Body of pancreas (tissue), 4 donors: Measurements from ENCODE around the gene NR5A1. TPM values are rescaled to one million over a fixed set of nuclear protein-coding genes. Genes with fewer than 3 reads are reported as not detected.

Experiments
- ATAC-seq: fragments of 150-250 bp; one replicate; pipeline ENCODE4 v1.9.1; 2016
- DNase-seq, 4 donors: peaks; one replicate each; pipeline ENCODE4 v3.0.0-alpha.2; 2019
- H3K27ac ChIP-seq, 4 donors: fragments of 200-600 bp; sonication (generic); 1 replicate in 3 of 4; 2 replicates in 1 of 4; pipeline versions ENCODE4 v1.5.1 to v1.6.1; 2016 to 2019; ENCODE audit warnings: mild to moderate bottlenecking in 1 of 4, mixed read lengths in 1 of 4, moderate library complexity in 1 of 4
- H3K27me3 ChIP-seq, 2 donors: fragments of 200-600 bp; sonication (generic); one replicate each; pipeline ENCODE4 v1.6.0; 2016; ENCODE audit warnings: mild to moderate bottlenecking in 1 of 2
- H3K36me3 ChIP-seq, 2 donors: fragments of 200-600 bp; sonication (generic); replicated peaks in 1 of 2; 2 replicates each; pipeline ENCODE4 v1.5.1; 2016; ENCODE audit warnings: low read depth in 2 of 2; ENCODE audit not compliant: insufficient read depth in 1 of 2
- H3K4me1 ChIP-seq: fragments of 200-600 bp; sonication (generic); one replicate; pipeline ENCODE4 v1.6.0; 2016
- H3K4me3 ChIP-seq, 2 donors: fragments of 200-600 bp; sonication (generic); 1 replicate in 1 of 2; 2 replicates in 1 of 2; pipeline ENCODE4 v1.5.1; 2016 to 2019
- H3K9me3 ChIP-seq, 3 donors: fragments of 200-600 bp; sonication (generic); 1 replicate in 2 of 3; 2 replicates in 1 of 3; pipeline ENCODE4 v1.5.1; 2016
- POLR2A ChIP-seq, 3 donors: fragments of 450-650 bp; IDR thresholded peaks; one replicate each; pipeline ENCODE4 v1.6.1; 2016; ENCODE audit warnings: antibody characterized with exemption in 3 of 3, mild to moderate bottlenecking in 2 of 3
- WGBS, 2 donors: methylation state at CpG; one replicate each; pipeline ENCODE4 v1.1.5; 2017; 5-methylcytosine and 5-hydroxymethylcytosine counted together
- intact Hi-C: fragments of 100-400 bp; cut with DNase I; formaldehyde crosslinking; loops from one replicate; pipeline ENCODE4 v1.15.1; 2023
- total RNA-seq, 2 donors: library from RNA; depleted of rRNA; stranded (reverse); fragments of >200 nt; gene quantifications; one replicate each; pipeline ENCODE4 v1.1.0, GENCODE V29; 2016
- TF ChIP-seq, protein P1 (sequence below), 7 experiments: fragments of 450-650 bp in 4 of 7; fragments of 200-600 bp in 3 of 7; sonication (generic) in 3 of 7; IDR thresholded peaks; one replicate each; pipeline ENCODE4 v1.5.1; 2016 to 2019; ENCODE audit warnings: antibody characterized with exemption in 7 of 7

NR5A1 gene
- total RNA-seq, 2 donors from 2014 or later: not detected

DNA sequence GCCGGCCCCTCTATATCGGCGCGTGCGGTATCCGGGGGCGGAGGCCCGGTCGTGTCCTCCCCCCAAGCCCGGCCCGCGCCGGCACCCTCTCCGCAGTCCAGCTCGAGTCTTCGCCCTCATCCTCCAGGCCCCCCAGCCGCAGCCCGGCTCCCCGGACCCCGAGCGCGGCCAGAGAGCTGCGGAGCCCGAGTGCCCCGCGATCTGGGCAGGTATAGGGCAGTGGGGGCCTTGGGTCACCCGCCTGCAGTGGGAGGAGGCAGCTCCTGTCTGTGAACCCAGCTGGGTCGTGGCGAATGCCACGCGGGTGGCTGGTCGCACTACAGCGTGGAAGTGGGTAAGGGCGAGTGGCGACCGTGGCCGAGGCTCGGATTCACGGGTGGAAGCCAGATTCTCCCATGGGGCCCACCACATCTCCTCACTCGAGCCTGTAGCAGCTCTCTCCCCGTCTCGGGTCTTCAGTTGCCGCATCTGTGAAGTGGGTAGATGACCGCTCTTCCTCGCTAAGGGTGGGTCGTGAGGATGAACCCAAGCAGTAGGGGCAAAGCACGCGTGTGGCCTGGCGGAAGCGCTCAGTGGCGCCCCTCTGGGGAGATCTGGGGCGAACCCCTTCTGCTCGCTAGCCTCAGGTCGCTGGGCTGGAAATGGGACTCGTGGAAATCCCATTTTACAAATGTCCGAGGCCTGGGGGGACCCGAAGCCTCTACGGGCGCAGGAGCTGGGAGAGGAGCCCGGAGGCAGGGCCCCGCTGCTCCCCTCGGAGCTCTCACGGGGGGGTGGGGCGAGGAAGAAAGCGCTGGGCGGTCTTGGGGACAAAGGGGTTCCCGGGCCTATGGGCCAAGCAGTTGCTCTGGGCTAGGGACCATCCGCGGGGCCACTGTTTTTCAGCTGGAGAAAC is 1.9 kb downstream of the NR5A1 start:
- Histone ChIP-seq H3K36me3 (no peaks in the 10 kb centered on the region), H3K27ac (no peak overlapping the region), H3K4me3 (no peak overlapping the region), H3K9me3 (no peaks in the 10 kb centered on the region), H3K4me1 (peaks cover 19% of the 10 kb centered on the region), H3K27me3 (peaks cover 0 to 20% of the 10 kb centered on the region in 2 donors)
- no peak for ATAC-seq
- intact Hi-C loops: no loop called here
- no peak for DNase-seq
- WGBS, 2 donors: 35 to 62% methylated on average over 15 to 63 of the region's 69 CpGs
- TF ChIP-seq, protein P1, sequence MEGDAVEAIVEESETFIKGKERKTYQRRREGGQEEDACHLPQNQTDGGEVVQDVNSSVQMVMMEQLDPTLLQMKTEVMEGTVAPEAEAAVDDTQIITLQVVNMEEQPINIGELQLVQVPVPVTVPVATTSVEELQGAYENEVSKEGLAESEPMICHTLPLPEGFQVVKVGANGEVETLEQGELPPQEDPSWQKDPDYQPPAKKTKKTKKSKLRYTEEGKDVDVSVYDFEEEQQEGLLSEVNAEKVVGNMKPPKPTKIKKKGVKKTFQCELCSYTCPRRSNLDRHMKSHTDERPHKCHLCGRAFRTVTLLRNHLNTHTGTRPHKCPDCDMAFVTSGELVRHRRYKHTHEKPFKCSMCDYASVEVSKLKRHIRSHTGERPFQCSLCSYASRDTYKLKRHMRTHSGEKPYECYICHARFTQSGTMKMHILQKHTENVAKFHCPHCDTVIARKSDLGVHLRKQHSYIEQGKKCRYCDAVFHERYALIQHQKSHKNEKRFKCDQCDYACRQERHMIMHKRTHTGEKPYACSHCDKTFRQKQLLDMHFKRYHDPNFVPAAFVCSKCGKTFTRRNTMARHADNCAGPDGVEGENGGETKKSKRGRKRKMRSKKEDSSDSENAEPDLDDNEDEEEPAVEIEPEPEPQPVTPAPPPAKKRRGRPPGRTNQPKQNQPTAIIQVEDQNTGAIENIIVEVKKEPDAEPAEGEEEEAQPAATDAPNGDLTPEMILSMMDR (IDR thresholded peaks at IDR 0.05): no peak
- TF ChIP-seq POLR2A (IDR thresholded peaks at IDR 0.05): no peak

DNA sequence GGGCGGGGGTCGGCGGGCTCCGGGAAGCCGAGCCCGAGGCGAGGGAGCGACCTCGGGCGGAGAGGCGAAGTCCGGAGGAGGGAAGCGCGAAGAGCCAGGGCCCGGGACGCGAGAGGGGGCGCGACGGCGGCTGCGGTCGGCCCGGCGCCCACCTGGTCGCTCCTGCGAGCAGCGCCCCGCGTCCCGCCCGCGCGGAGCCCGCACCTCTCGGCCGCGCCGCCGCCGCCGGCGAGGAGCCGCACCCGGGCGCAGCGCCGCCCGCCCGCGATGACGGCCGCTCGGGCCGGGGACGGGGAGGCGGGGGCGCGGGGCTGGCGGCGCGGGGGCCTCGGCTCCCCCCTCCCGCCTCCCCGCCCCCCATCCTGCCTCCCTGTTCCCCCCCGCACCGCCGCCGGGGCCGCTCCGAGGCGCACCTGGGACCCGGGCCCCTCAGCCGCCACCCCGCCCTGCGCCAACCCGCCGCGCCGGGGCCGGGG is 2.6 kb downstream of the NR5A1 start:
- WGBS, 2 donors: 0% methylated on average over 46 of the region's 81 CpGs; no CpG with 5 or more reads in 1 of the 2 donors
- H3K27me3 ChIP-seq: peaks cover 0 to 20% of the 10 kb centered on the region in 2 donors
- TF ChIP-seq, protein P1 (IDR thresholded peaks at IDR 0.05): no peak
- no peak for TF ChIP-seq POLR2A (IDR thresholded peaks at IDR 0.05)
- DNase-seq: no peak
- H3K36me3 ChIP-seq: no peaks in the 10 kb centered on the region
- no peak overlapping the region for H3K27ac ChIP-seq
- ATAC-seq: no peak
- H3K4me1 ChIP-seq: peaks cover 19% of the 10 kb centered on the region
- intact Hi-C loops: no loop called here
- no peaks in the 10 kb centered on the region for H3K9me3 ChIP-seq
- no peak overlapping the region for H3K4me3 ChIP-seq

DNA sequence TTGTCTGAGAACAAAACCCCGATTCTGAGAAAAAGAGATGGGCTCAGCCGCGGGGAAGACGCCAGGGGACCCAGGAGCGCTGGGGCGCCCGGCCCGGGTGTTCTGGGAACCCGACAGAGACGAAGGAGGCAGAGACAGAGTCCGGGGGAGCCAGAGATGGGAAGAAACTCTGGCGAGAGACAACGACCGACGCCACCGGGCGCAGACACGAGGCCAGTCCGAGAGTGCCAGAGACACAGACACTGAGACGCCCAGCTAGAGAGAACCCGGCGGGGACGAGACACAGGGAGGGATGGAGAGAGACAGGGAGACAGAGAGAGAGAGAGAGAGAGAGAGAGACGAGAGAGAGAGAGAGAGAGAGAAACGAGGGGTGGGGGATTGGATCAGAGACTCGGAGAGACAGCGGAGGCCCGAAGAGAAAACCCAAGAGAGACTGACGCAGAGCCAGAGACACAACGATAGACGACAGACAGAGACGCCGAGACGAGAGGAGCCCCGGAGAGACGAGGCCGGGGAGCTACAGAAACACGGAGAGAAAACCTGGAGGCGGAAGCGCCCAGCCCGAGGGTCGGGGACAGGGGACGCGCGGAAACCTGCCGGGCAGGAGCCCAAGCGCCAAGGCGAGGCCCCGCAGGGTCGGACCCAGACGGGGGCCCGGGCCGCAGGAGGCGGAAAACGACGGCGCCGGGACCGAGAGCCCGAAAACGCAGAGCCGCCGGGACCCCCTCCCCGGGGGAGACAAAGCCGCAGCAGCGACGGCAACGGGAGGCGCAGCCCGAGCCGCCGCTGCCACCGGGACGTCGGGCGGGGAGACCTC is 3.3 kb downstream of the NR5A1 start:
- no peak overlapping the region for H3K27ac ChIP-seq
- peaks cover 0 to 20% of the 10 kb centered on the region in 2 donors for H3K27me3 ChIP-seq
- TF ChIP-seq, protein P1 (IDR thresholded peaks at IDR 0.05): no peak
- TF ChIP-seq POLR2A (IDR thresholded peaks at IDR 0.05): no peak
- H3K4me1 ChIP-seq: peaks cover 19% of the 10 kb centered on the region
- DNase-seq (no peak), ATAC-seq (no peak)
- intact Hi-C loops: no loop called here
- 2 to 5% methylated on average over 39 to 72 of the region's 76 CpGs for WGBS, 2 donors
- H3K9me3 ChIP-seq: no peaks in the 10 kb centered on the region
- H3K4me3 ChIP-seq: no peak overlapping the region
- H3K36me3 ChIP-seq: no peaks in the 10 kb centered on the region

DNA sequence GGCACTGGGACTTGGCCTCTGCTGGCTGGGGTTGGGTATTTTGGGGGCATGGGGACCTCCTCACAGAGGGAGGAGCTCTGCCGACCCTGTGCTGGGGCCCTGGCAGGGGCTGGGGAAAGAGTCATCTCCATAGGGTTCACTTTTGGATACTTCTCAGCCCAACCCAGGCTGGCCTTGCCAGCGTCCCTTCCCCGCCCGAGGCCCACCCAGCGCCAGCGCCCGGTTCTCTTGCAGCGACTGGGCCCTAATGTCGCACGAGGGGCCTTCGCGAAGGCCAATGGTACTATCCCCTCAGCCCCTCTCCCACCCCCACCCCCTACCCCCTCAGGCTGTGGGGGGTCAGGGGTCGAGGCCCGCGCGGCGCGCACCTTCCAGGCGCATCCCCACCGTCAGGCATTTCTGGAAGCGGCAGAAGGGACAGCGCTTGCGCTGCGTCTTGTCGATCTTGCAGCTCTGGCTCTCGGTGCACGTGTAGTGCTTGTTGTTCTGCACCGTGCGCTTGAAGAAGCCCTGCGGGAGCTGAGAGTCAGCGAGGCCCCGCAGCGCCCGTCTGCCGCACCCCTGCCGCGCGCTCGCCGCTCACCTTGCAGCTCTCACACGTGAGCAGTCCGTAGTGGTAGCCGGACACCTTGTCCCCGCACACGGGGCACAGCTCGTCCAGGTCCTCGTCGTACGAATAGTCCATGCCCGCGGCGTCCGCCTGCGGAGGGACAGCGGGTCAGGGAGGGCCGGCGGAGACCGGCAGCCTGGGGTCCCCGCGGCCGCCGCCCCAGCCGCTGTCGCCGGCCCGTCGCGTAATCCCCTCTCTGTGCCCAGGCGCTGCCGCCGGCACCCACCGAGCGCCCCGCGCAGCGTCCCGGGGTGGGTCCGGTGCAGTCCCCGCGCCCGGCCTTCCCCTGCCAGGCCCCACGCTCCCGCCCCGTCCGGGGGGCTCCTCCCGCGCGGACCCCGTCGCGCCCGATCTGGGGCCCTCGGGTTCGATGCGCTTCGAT is 4.2 kb downstream of the NR5A1 start:
- ATAC-seq (no peak), DNase-seq (no peak)
- TF ChIP-seq, protein P1 (IDR thresholded peaks at IDR 0.05): no peak
- no peak for TF ChIP-seq POLR2A (IDR thresholded peaks at IDR 0.05)
- H3K27ac ChIP-seq: no peak overlapping the region
- H3K36me3 ChIP-seq: no peaks in the 10 kb centered on the region
- 8 to 10% methylated on average over 8 to 93 of the region's 96 CpGs for WGBS, 2 donors
- peaks cover 19% of the 10 kb centered on the region for H3K4me1 ChIP-seq
- peaks cover 0 to 20% of the 10 kb centered on the region in 2 donors for H3K27me3 ChIP-seq
- H3K9me3 ChIP-seq: no peaks in the 10 kb centered on the region
- H3K4me3 ChIP-seq: no peak overlapping the region
- intact Hi-C loops: no loop called here
